Regular cardiac myocyte (primary cell): ENCODE measurements around the gene C6orf62. TPM values are rescaled to one million over a fixed set of nuclear protein-coding genes. Genes with fewer than 3 reads are reported as not detected.

Experiments used
- total RNA-seq: library from RNA; depleted of rRNA; stranded (reverse); fragments of >200 nt; gene quantifications from 2 replicates; pipeline ENCODE4 v1.2.3, GENCODE V29; 2014

C6orf62 gene
- 87.9 and 119 TPM in 2 replicates for total RNA-seq

DNA sequence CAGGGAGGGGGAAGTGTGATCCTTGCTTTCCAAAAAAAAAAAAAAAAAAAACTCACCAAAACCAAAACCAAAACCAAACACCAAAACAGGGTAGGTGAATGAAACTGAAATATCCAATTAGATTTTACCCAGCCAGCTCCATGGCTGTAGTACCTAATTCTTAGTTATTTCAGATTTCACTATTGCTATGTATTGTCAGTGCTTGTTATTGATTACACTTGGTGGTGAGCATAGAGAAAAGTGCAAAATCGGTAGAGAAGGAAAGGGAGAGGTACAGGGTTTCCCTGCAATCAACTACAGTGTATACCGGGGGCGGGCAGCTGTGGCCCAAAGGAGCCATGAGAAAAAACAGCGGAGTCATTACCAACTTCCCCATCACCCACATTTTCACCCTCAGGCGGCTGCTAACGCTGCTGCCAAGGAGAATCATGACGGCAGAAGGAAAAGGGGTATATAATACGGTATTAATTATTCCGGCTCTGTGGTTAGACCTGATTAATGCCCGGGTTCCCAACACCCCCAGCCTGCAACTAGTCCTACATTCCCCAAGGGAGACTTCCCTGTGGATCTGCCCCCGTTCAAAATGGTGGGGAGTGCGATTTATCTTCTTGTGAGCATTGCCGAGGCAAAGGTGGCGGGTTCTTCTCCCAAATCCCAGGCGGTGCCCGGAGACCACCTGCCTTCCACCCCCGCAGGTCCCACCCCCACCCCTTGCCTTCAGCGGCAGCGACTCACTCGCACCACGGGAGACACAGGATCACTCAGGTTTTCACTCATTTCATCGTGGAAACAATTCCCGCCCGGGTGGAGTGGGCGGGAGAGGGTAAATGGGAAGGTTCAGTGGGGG lies at the start of gene C6orf62:
Gene C6orf62 (minus strand): TSS at position 30 of the 847 bp plus-strand sequence. CDS start 486 bp downstream, outside the sequence.

DNA sequence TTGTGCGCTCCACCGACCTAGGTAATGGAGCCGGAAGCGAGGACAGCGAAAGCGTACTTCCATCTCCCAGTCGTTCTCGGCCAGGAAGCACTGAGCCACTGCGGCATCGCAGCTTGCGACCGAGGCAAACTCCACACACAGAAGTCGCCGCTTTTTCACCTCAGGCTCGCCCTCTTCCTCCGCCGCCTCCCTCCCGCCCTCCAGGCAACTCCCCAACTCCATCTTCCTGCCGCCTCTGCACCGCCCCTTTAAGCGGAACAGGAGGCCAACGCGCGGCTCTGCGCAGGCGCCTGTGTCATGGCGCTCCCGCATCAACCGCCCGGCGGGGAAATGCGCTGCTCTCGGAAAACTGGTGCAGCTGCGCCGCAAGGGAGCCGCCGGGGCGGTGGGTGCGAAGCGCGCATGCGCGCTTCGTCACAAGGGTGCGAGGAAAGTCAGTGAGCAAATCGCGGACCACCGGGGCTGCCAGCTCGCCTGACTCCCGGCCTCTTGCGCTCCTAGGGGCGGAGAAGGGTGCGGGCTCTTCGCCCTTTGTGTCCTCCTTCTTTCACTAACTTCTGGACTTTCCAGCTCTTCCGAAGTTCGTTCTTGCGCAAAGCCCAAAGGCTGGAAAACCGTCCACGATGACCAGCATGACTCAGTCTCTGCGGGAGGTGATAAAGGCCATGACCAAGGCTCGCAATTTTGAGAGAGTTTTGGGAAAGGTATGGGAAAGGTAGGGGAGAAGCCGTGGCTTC lies 52.1 kb downstream of the C6orf62 start, which contains the start of the genes ACOT13 and TDP2:
Gene ACOT13 (plus strand): TSS at position 437 of the 737 bp plus-strand sequence. CDS start 187 bp downstream, at position 624.
Gene TDP2 (minus strand): TSS at position 259 of the 737 bp plus-strand sequence. CDS start 37 bp downstream, at position 222.

Other genes with a start within 250 kb of the C6orf62 start
- gene GPLD1, start 229.6 kb downstream of the C6orf62 start, total RNA-seq, result 0.28 and 0.38 TPM in 2 replicates
- gene ALDH5A1, start 224.2 kb downstream of the C6orf62 start, total RNA-seq, result 0.96 and 1.7 TPM in 2 replicates
- under 0.01 TPM in 1 of 2 replicates, not detected in the other for gene KIAA0319, start 73.0 kb downstream of the C6orf62 start, total RNA-seq
- gene TDP2, start 52.3 kb downstream of the C6orf62 start, total RNA-seq, result 26.5 and 29.5 TPM in 2 replicates
- gene ACOT13, start 52.1 kb downstream of the C6orf62 start, total RNA-seq, result 5.4 and 6.7 TPM in 2 replicates
- gene GMNN, start 55.8 kb upstream of the C6orf62 start, total RNA-seq, result 14.7 and 46.0 TPM in 2 replicates
- not detected in 2 replicates for gene ARMH2, start 79.8 kb upstream of the C6orf62 start, total RNA-seq
- gene RIPOR2, start 216.8 kb upstream of the C6orf62 start, total RNA-seq, result 0.19 and 1.1 TPM in 2 replicates